ENCODE results near the gene CCP110. TPM values are rescaled to one million over a fixed set of nuclear protein-coding genes. Genes with fewer than 3 reads are reported as not detected.

Gene CCP110
- total and polyA plus RNA-seq, 10 donors = 2.8 to 24.9 (median 14.8) TPM

DNA sequence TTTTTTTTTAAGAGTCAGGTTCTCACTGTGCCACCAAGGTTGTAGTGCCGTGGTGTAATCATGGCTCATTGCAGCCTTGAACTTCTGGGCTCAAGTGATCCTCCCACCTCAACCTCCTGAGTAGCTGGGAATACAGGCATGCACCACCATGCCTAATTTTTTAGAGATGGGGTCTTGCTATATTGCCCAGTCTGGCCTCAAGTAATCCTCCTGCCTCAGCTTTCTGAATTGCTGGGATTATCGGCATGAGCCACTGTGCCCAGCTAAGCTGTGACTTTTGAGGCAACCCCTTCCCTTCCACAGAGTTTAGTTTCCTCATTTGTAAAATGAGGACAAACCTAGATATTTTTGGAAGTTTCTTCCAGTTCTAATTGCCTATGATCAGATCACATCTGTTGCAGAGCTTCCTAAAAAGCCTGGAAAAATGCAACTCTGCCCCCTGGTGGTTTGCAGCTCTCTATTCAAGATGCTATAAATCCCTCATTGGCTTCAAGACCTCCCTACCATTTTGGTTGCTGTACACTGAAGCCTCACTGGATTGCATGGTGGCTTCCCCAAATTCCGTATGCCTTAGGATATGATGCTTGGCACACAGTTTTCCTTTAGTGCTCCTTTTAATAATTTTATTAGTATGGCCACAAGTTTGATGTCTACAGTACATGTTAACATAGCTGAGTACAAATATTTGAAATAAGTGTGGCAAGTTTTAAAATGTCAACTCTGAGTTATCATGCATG is 21.2 kb upstream of the CCP110 start:
- no peaks in the 10 kb centered on the region for H3K9me3 ChIP-seq
- WGBS, 5 donors = 83 to 93% (median 92%) methylated on average over 3 of the region's 3 CpGs
- no peak overlapping the region for H3K4me3 ChIP-seq
- H3K27ac ChIP-seq = no peak overlapping the region
- H3K4me1 ChIP-seq = no peaks in the 10 kb centered on the region
- no peaks in the 10 kb centered on the region for H3K27me3 ChIP-seq (replicated peaks in 1 of 7)
- peaks cover 0 to 100% (median 63%) of the 10 kb centered on the region in 6 donors for H3K36me3 ChIP-seq
- DNase-seq = peak; percentile 80
- TF ChIP-seq POLR2AphosphoS5 (IDR thresholded peaks at IDR 0.05) (no peak), POLR2A (IDR thresholded peaks at IDR 0.05) (no peak)
- TF ChIP-seq, protein P1, sequence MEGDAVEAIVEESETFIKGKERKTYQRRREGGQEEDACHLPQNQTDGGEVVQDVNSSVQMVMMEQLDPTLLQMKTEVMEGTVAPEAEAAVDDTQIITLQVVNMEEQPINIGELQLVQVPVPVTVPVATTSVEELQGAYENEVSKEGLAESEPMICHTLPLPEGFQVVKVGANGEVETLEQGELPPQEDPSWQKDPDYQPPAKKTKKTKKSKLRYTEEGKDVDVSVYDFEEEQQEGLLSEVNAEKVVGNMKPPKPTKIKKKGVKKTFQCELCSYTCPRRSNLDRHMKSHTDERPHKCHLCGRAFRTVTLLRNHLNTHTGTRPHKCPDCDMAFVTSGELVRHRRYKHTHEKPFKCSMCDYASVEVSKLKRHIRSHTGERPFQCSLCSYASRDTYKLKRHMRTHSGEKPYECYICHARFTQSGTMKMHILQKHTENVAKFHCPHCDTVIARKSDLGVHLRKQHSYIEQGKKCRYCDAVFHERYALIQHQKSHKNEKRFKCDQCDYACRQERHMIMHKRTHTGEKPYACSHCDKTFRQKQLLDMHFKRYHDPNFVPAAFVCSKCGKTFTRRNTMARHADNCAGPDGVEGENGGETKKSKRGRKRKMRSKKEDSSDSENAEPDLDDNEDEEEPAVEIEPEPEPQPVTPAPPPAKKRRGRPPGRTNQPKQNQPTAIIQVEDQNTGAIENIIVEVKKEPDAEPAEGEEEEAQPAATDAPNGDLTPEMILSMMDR (IDR thresholded peaks at IDR 0.05 in 8 of 11, conservative IDR thresholded peaks at IDR 0.05 in 3 of 11) = peak; percentile 31 to 85 (median 71)
- intact Hi-C loops (cut with DNase I; ENCODE audit: low total_unique reads) = loop anchor here (5.0 kb wide), 1 partner anchor 415 kb away; no protein-coding TSS in a partner anchor

DNA sequence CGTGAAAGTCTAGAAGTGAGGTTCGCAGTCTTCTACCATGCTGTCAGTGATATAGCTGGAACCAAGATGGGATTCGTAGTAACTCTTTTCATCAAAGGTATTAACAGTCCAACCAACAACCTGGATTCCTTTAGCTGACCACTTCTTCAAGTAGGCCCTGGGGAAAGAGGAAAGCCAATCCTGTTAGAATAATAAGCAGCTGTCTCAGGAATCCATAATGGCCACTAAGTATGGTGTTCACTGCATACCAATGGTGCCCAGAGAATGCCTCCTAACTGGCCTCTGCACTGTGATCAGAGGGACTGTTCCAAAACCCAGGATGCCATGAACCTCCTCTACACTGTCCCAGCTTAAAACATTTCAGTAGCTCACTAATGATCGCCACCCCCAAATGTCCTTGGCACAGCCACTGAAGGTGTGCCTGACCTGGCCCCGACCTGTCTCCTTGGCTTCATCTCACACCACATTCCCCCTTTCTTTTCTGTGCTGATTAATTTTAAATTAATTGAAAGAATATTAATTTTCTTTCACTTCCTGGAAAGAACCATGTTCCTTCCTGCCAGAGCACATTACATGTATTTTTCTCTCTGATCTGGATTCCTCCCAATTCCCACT is 20.2 kb upstream of the CCP110 start:
- Histone ChIP-seq H3K4me3 (no peak overlapping the region), H3K36me3 (peaks cover 0 to 100% (median 70%) of the 10 kb centered on the region in 6 donors), H3K27me3 (replicated peaks in 1 of 7) (no peaks in the 10 kb centered on the region), H3K4me1 (no peaks in the 10 kb centered on the region), H3K27ac (no peak overlapping the region), H3K9me3 (no peaks in the 10 kb centered on the region)
- intact Hi-C loops (cut with DNase I; ENCODE audit: low total_unique reads) = loop anchor here (5.0 kb wide), 1 partner anchor 416 kb away; no protein-coding TSS in a partner anchor
- TF ChIP-seq, protein P1 (IDR thresholded peaks at IDR 0.05 in 8 of 11, conservative IDR thresholded peaks at IDR 0.05 in 3 of 11) = no peak
- TF ChIP-seq POLR2A (IDR thresholded peaks at IDR 0.05) (no peak), POLR2AphosphoS5 (IDR thresholded peaks at IDR 0.05) (no peak)
- DNase-seq = no peak
- 95 to 99% (median 97%) methylated on average over 5 of the region's 5 CpGs for WGBS, 5 donors

DNA sequence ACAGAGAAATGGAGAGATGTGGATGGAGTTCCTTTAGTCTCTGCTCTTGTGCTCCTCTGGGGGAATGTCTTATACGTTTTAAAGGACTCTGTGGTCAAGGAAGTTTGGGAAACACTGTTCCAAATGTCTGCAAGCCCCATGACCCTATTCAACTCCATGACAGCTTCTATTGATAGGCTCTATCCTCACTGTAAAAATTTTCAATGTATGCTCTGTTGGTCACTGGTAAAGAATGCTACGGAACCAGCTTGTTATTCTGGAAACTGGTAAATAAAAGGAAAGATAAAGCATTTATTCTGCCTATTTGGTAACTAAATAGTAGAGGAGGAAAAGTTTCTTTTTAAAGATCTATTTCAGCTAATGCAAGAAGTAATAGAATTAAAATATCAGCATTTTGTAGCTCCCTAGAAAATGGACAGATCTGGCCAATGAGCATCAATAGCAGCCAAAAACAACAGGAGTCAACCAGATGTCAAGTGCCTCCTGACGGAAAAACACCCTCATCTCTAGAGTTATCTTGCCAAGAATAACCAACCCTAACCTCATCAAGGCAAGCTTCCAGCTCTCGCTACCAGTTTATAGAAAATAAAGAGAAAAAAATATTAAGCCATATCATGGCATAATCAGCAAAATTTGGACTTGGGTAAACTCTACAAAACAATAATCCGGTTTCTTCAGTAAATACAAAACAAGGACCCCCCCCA is 18.0 kb upstream of the CCP110 start:
- Histone ChIP-seq H3K27ac (no peak overlapping the region), H3K27me3 (replicated peaks in 1 of 7) (no peaks in the 10 kb centered on the region), H3K4me3 (no peak overlapping the region), H3K36me3 (peaks cover 0 to 100% (median 76%) of the 10 kb centered on the region in 6 donors), H3K4me1 (peaks cover 0 to 6% (median 0%) of the 10 kb centered on the region in 6 donors), H3K9me3 (no peaks in the 10 kb centered on the region)
- 80 to 90% (median 89%) methylated on average over 5 of the region's 5 CpGs for WGBS, 5 donors
- no peak for DNase-seq
- intact Hi-C loops (cut with DNase I; ENCODE audit: low total_unique reads) = no loop called here
- TF ChIP-seq, protein P1 (IDR thresholded peaks at IDR 0.05 in 8 of 11, conservative IDR thresholded peaks at IDR 0.05 in 3 of 11) = no peak
- TF ChIP-seq POLR2A (IDR thresholded peaks at IDR 0.05) (no peak), POLR2AphosphoS5 (IDR thresholded peaks at IDR 0.05) (no peak)
